GM21390 (cell line): ENCODE measurements around the gene MUC3A.

Source experiments
- ATAC-seq: cut with Tn5 transposase; IDR thresholded peaks from one replicate; pipeline ENCODE4 v1.9.1; 2021; ENCODE audit not compliant: unreplicated experiment

The MUC3A gene

DNA sequence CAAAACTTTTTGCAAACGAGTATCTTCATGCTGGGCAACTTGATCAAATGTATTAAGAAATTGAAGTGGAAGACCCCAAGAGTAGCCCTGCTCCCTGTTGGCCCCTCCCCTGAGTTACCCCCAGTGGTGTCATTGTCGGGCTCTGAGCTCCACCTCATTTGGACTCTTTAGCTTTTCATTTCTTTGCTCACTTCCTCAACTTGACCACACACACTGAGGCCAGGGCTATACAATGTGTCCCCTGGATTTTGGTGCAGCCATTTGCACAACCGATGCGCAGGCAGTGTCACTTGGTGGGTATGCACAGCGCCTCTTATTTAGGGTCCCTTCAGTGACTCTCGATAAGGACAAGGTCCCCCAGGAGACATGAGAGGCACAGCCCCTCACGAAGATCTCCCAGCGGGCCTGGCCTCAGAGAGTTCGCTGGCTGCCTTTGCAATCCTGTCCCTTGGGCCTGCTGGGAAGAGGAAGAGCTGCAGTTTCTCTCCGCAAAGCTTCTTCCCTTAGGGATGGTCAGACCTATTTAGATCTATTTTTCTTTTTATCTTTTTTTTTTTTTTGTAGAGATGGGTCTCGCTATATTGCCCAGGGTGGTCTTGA, 2.5 kb upstream of the MUC3A start:
- ATAC-seq, result no peak

GRCh38 chr7:100947792-100948191, 1.5 kb upstream of the MUC3A start:
- no peak for ATAC-seq

GRCh38 chr7:100949933-100950443, 654 bp downstream of the MUC3A start:
- ATAC-seq, result no peak

DNA sequence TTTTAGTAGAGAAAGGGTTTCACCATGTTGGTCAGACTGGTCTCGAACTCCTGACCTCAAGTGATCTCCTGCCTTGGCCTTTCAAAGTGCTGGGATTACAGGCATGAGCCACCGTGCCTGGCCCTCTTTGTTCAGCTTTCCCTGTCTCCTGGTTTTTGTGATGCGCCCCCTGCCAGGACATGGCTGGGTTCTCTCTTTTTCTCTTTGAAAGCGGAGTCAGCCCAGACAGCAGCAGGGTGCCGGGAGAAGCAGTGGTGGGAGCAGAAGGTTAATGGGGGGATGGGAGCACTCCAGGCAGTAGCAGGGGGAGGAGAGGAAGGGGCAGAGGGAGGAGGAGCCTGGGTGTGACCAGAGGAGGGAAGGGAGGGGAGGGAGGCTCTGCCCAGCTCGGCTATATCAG, 1.8 kb downstream of the MUC3A start:
- no peak for ATAC-seq

GRCh38 chr7:100951888-100952560, 2.7 kb downstream of the MUC3A start:
- no peak for ATAC-seq

GRCh38 chr7:100952641-100953040, 3.3 kb downstream of the MUC3A start:
- ATAC-seq, result no peak

DNA sequence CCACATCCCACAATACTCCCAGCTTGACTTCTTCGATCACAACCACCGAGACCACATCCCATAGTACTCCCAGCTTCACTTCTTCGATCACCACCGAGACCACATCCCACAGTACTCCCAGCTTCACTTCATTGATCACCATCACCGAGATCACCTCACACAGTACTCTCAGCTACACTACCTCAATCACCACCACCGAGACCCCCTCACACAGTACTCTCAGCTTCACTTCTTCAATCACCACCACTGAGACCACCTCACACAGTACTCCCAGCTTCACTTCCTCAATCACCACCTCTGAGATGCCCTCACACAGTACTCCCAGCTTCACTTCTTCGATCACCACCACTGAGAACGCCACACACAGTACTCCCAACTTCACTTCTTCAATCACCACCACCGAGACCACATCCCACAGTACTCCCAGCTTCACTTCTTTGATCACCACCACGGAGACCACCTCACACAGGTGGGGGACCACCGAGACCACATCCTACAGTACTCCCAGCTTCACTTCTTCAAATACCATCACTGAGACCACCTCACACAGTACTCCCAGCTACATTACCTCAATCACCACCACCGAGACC, 8.6 kb downstream of the MUC3A start:
- ATAC-seq, result no peak

DNA sequence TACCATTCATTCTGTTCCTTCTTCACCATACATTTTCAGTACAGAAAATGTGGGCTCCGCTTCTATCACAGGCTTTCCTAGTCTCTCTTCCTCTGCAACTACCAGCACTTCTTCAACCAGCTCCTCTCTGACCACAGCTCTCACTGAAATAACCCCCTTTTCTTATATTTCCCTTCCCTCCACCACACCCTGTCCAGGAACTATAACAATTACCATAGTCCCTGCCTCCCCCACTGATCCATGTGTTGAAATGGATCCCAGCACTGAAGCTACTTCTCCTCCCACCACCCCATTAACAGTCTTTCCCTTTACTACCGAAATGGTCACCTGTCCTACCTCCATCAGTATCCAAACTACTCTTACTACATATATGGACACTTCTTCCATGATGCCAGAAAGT, 10.6 kb downstream of the MUC3A start:
- ATAC-seq, result no peak

DNA sequence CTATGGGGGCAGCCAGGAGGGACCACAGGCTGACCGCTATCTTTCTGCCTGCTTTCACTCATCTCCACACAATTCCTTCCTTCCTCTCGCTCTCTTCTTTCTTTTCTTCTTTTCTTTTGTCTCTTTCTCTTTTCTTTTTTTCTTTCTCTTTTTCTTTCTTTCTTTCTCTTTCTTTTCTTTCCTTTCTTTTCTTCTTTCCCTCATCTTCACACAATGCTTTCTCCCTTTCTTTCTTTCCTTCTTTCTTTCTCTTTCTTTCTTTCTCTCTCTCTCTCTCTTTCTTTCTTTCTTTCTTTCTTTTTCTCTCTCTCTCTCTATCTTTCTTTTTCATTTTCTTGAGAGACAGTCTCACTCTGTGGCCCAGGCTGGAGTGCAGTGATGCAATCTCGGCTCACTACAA, 13.2 kb downstream of the MUC3A start:
- ATAC-seq, result no peak

GRCh38 chr7:100963386-100963785, 14.1 kb downstream of the MUC3A start:
- no peak for ATAC-seq

DNA sequence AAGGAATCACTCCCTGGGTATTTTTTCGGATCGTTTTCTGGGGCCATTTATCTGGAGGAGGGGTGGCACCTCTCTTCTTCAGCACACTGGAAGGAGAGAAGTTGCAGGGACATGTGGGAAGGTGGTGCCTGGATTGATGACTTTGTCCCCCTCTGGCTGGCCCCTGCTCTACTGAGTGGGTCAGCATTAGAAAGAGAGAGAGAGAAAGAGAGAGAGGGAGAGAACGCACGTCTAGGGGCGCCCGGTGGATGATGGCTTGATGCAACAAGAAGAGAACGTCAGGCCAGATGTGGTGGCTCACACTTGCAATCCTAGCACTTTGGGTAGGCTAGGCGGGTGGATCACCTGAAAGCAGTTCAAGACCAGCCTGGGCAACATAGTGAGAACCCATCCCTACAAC, 14.5 kb downstream of the MUC3A start:
- no peak for ATAC-seq

DNA sequence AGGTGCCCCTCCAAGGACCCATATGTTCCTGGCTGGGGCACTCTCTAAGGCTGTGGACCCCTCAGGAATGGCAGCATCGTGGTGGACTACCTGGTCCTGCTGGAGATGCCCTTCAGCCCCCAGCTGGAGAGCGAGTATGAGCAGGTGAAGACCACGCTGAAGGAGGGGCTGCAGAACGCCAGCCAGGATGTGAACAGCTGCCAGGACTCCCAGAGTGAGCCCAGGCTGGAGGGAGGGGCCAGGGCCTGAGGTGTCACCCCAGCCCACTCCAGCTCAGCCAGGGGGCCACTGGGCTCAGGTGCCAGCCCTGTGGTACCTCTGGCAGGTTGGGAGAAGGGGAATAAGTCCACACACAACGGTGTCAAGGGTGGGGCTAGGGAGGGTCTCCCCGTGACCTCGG, 15.3 kb downstream of the MUC3A start:
- ATAC-seq, result no peak

- ATAC-seq, result no peak
These were observed 15.8 kb downstream of the MUC3A start for GRCh38 chr7:100965045-100965722.

DNA sequence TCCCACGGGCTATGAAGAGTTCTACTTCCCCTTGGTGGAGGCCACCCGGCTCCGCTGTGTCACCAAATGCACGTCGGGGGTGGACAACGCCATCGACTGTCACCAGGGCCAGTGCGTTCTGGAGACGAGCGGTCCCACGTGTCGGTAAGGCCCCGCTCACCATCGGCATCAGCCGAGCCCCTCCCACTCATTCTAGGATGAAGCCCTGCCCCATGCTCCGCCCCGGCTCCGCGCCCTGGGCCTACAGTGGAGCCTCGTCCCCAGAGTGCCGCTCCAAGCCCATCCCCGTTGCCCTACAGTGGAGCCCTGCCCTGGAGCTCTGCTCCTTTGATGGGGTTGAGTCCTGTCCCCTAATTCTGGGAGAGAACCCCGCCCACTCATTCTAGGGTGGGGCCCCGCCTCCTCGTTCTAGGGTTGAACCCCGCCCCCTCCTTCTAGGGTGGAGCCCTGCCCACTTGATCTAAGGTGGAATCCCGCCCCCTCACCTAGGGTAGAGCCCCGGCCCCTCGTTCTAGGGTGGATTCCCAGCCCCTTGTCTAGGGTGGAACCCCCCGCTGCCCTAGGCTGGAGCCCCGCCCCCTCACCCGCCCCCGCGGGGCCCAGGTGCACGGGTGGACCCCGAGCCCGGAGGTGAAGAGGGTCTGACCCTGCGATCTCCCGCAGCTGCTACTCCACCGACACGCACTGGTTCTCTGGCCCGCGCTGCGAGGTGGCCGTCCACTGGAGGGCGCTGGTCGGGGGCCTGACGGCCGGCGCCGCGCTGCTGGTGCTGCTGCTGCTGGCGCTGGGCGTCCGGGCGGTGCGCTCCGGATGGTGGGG, 16.6 kb downstream of the MUC3A start:
- no peak for ATAC-seq

DNA sequence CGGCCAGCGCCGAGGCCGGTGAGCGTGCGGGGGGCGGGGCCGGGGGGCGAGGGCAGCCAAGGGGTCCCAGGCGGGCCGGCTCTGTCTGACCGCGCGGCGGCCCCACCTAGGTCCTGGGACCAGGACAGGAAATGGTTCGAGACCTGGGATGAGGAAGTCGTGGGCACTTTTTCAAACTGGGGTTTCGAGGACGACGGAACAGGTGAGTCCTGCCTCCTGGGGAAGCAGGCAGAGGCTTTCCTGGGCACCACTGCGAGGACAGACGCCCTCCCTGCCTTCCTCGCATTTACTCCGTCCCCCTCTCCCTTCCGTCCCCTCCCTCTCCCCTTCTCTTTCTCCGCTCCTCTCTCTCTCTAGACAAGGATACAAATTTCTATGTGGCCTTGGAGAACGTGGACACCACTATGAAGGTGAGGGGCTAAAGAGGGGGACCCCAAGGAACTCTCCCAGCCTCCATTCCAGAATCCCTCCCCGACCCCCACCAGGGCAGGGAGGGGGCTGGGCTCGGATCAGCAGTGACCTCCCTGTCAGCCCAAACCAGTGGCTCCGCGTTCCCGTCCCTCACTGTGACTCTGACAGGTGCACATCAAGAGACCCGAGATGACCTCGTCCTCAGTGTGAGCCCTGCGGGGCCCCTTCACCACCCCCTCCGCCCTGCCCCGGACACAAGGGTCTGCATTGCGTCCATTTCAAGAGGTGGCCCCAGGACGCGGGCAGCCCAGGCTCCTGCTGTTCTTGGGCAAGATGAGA, 17.4 kb downstream of the MUC3A start:
- ATAC-seq, result no peak

- no peak for ATAC-seq
These were observed 18.0 kb downstream of the MUC3A start for GRCh38 chr7:100967292-100967863.

GRCh38 chr7:100968031-100968430, 18.7 kb downstream of the MUC3A start:
- ATAC-seq, result no peak

GRCh38 chr7:100968650-100969049, 19.3 kb downstream of the MUC3A start:
- no peak for ATAC-seq

GRCh38 chr7:100969066-100969615, 19.8 kb downstream of the MUC3A start, which contains the start of gene MUC12:
Gene MUC12, plus strand, starts transcription at chr7:100969565. Its CDS starts 58 bp downstream, at chr7:100969623.
- no peak for ATAC-seq
